IMR-90 (cell line): ENCODE data around the gene SCGB1A1. TPM values are rescaled to one million over a fixed set of nuclear protein-coding genes. Genes with fewer than 3 reads are reported as not detected.

Experiments
- ATAC-seq: fragments of 200-7000 bp; cut with Tn5 transposase; 2 replicates; pipeline ENCODE4 v1.9.1; 2020; ENCODE audit warnings: low read depth, mild to moderate bottlenecking, moderate library complexity
- BruUV-seq: library from RNA; stranded (reverse); fragments of 400-500 nt; replicated peaks from 2 replicates; lab custom pipeline; 2021; lab: Mats Ljungman, UMichigan
- CTCF ChIA-PET: fragments of 300-600 bp; formaldehyde crosslinking; extraction: SDS; loops from one replicate; lab custom pipeline; 2021; ENCODE audit warnings: antibody characterized with exemption; lab: Yijun Ruan, JAX
- POLR2A ChIA-PET: fragments of 300-600 bp; sonication (Branson Sonifier 250); formaldehyde crosslinking; loops from one replicate; lab custom pipeline; 2022; ENCODE audit warnings: antibody characterized with exemption; ENCODE audit not compliant: unreplicated experiment; lab: Charles Lee
- DNase-seq: peaks from one replicate; pipeline ENCODE4 v3.0.0; 2013
- H2AFZ ChIP-seq: replicated peaks from 2 replicates; pipeline ENCODE3; 2013; ENCODE audit warnings: low read length, mild to moderate bottlenecking; ENCODE audit not compliant: poor library complexity
- H2AK5ac ChIP-seq: 2 replicates; pipeline ENCODE4 v1.6.1; 2013; ENCODE audit warnings: low read depth, low read length, inconsistent platforms
- H2AK9ac ChIP-seq: replicated peaks from 2 replicates; pipeline ENCODE3; 2013; ENCODE audit warnings: mild to moderate bottlenecking, low read depth, low read length, moderate library complexity; ENCODE audit not compliant: poor library complexity
- H2BK120ac ChIP-seq: 2 replicates; pipeline ENCODE4 v1.6.1; 2013; ENCODE audit warnings: low read depth, low read length, inconsistent platforms
- H2BK15ac ChIP-seq: 3 replicates; pipeline ENCODE4 v1.6.1; 2013; ENCODE audit warnings: low read depth, low read length, inconsistent platforms
- H2BK20ac ChIP-seq: 2 replicates; pipeline ENCODE4 v1.6.1; 2013; ENCODE audit warnings: low read depth, mild to moderate bottlenecking, inconsistent platforms, low read length, moderate library complexity
- H2BK5ac ChIP-seq: 2 replicates; pipeline ENCODE4 v1.6.1; 2013; ENCODE audit warnings: mild to moderate bottlenecking, low read depth, low read length, inconsistent platforms; ENCODE audit not compliant: poor library complexity, severe bottlenecking
- H3K14ac ChIP-seq: replicated peaks from 2 replicates; pipeline ENCODE4 v1.6.1; 2013; ENCODE audit warnings: low read depth, low read length, inconsistent platforms
- H3K18ac ChIP-seq: 2 replicates; pipeline ENCODE4 v1.6.1; 2013; ENCODE audit warnings: low read depth, low read length, control low read depth
- H3K23ac ChIP-seq: 2 replicates; pipeline ENCODE4 v1.6.1; 2013; ENCODE audit warnings: low read depth, low read length, inconsistent platforms
- H3K27ac ChIP-seq: 2 replicates; pipeline ENCODE4 v1.5.1; 2013; ENCODE audit warnings: mild to moderate bottlenecking, control low read depth, low read length; ENCODE audit not compliant: insufficient read depth
- H3K27me3 ChIP-seq: 2 replicates; pipeline ENCODE4 v1.6.1; 2013; ENCODE audit warnings: low read length; ENCODE audit not compliant: control insufficient read depth, insufficient read depth
- H3K36me3 ChIP-seq: 2 replicates; pipeline ENCODE4 v1.6.1; 2013; ENCODE audit warnings: low read length, mixed read lengths; ENCODE audit not compliant: control insufficient read depth, insufficient read depth
- H3K4ac ChIP-seq: 2 replicates; pipeline ENCODE4 v1.6.1; 2013; ENCODE audit warnings: low read depth, low read length, inconsistent platforms
- H3K4me1 ChIP-seq: 2 replicates; pipeline ENCODE4 v1.6.1; 2013; ENCODE audit warnings: low read length, mixed read lengths; ENCODE audit not compliant: control insufficient read depth, insufficient read depth
- H3K4me2 ChIP-seq: 2 replicates; pipeline ENCODE4 v1.6.1; 2013; ENCODE audit warnings: low read depth, mild to moderate bottlenecking, control low read depth, low read length, moderate library complexity
- H3K4me3 ChIP-seq: 2 replicates; pipeline ENCODE4 v1.5.1; 2013; ENCODE audit warnings: low read depth, mild to moderate bottlenecking, control low read depth, low read length, moderate library complexity; ENCODE audit not compliant: insufficient read depth
- H3K56ac ChIP-seq: 2 replicates; pipeline ENCODE4 v1.6.1; 2013; ENCODE audit warnings: low read length, inconsistent platforms; ENCODE audit not compliant: insufficient read depth; ENCODE audit errors: extremely low read depth
- H3K79me1 ChIP-seq, 2 experiments: 2 replicates each; pipeline ENCODE4 v1.6.1; 2013; ENCODE audit warnings: low read length in 2 of 2, inconsistent platforms in 1 of 2, low read depth in 1 of 2
- H3K9ac ChIP-seq: 2 replicates; pipeline ENCODE4 v1.6.1; 2013; ENCODE audit warnings: low read depth, low read length, control low read depth
- H3K9me1 ChIP-seq: 2 replicates; pipeline ENCODE4 v1.6.1; 2013; ENCODE audit warnings: low read length, inconsistent platforms; ENCODE audit not compliant: insufficient read depth
- H3K9me3 ChIP-seq: 2 replicates; pipeline ENCODE4 v1.6.1; 2013; ENCODE audit warnings: low read length; ENCODE audit not compliant: control insufficient read depth, insufficient read depth
- H4K20me1 ChIP-seq: 2 replicates; pipeline ENCODE4 v1.6.1; 2013; ENCODE audit warnings: low read length, inconsistent platforms; ENCODE audit not compliant: insufficient read depth
- H4K5ac ChIP-seq: 2 replicates; pipeline ENCODE4 v1.6.1; 2013; ENCODE audit warnings: mild to moderate bottlenecking, low read depth, low read length, control low read depth
- H4K8ac ChIP-seq, 2 experiments: 2 replicates each; pipeline ENCODE4 v1.6.1; 2013; ENCODE audit warnings: low read depth in 2 of 2, low read length in 2 of 2, control low read depth in 1 of 2, inconsistent platforms in 1 of 2
- H4K91ac ChIP-seq: 2 replicates; pipeline ENCODE4 v1.6.1; 2013; ENCODE audit warnings: low read depth, low read length, inconsistent platforms; ENCODE audit not compliant: insufficient read depth
- BHLHE40 ChIP-seq: fragments of 150-350 bp; IDR thresholded peaks from 2 replicates; pipeline ENCODE4 v1.6.1; 2016; ENCODE audit warnings: mild to moderate bottlenecking, low read depth, low read length
- CEBPB ChIP-seq: IDR thresholded peaks from 2 replicates; pipeline ENCODE4 v1.6.1; 2012; ENCODE audit warnings: low read depth, low read length, improper control_type of control experiment
- CHD1 ChIP-seq: IDR thresholded peaks from 2 replicates; pipeline ENCODE4 v1.6.1; 2012; ENCODE audit warnings: low read depth, low read length, improper control_type of control experiment
- FOS ChIP-seq: fragments of 150-350 bp; IDR thresholded peaks from 2 replicates; pipeline ENCODE4 v1.6.1; 2016; ENCODE audit warnings: low read depth, low read length
- MAFK ChIP-seq: IDR thresholded peaks from 2 replicates; pipeline ENCODE4 v1.6.1; 2012; ENCODE audit warnings: low read depth, low read length, improper control_type of control experiment
- MAZ ChIP-seq: IDR thresholded peaks from 2 replicates; pipeline ENCODE4 v1.6.1; 2012; ENCODE audit warnings: low read depth, mild to moderate bottlenecking, low read length, improper control_type of control experiment, moderate library complexity, borderline replicate concordance
- MXI1 ChIP-seq: IDR thresholded peaks from 2 replicates; pipeline ENCODE4 v1.6.1; 2012; ENCODE audit warnings: low read depth, mild to moderate bottlenecking, low read length, moderate library complexity, borderline replicate concordance
- NFE2L2 ChIP-seq: fragments of 150-350 bp; IDR thresholded peaks from 2 replicates; pipeline ENCODE4 v1.6.1; 2016; ENCODE audit warnings: low read depth, mild to moderate bottlenecking, low read length
- POLR2A ChIP-seq: IDR thresholded peaks from 2 replicates; pipeline ENCODE4 v1.6.1; 2012; ENCODE audit warnings: mild to moderate bottlenecking, low read depth, low read length
- RAD21 ChIP-seq: IDR thresholded peaks from 2 replicates; pipeline ENCODE4 v1.6.1; 2012; ENCODE audit warnings: low read length, improper control_type of control experiment
- RCOR1 ChIP-seq: IDR thresholded peaks from 2 replicates; pipeline ENCODE4 v1.6.1; 2012; ENCODE audit warnings: mild to moderate bottlenecking, low read length, improper control_type of control experiment; ENCODE audit not compliant: insufficient replicate concordance
- RFX5 ChIP-seq: IDR thresholded peaks from 2 replicates; pipeline ENCODE4 v1.8.0; 2012; ENCODE audit warnings: low read depth, mild to moderate bottlenecking, low read length, moderate library complexity
- SMC3 ChIP-seq: fragments of 150-350 bp; IDR thresholded peaks from 2 replicates; pipeline ENCODE4 v1.6.1; 2016; ENCODE audit warnings: low read depth, mild to moderate bottlenecking, antibody characterized with exemption, low read length, moderate library complexity
- WGBS, 2 experiments: methylation state at CpG; one replicate each; pipeline versions ENCODE4 v1.1.5 to v1.1.7; 2013; ENCODE audit warnings: missing lambda C conversion rate in 2 of 2; ENCODE audit not compliant: insufficient read length in 1 of 2; ENCODE audit errors: extremely low coverage in 2 of 2; 5-methylcytosine and 5-hydroxymethylcytosine counted together
- dilution Hi-C: fragments of 300-500 bp; cut with HindIII; formaldehyde crosslinking; loops from one replicate; pipeline ENCODE4 v1.14.3; 2018; ENCODE audit warnings: low sequenced_read_pairs; ENCODE audit not compliant: unreplicated experiment
- in situ Hi-C: fragments of 300-500 bp; cut with MboI; formaldehyde crosslinking; loops from 3 replicates; pipeline ENCODE4 v1.14.3; 2019; ENCODE audit warnings: low sequenced_read_pairs, inconsistent platforms, mixed read lengths
- intact Hi-C: fragments of 100-400 bp; cut with micrococcal nuclease; formaldehyde crosslinking; loops from 2 replicates; pipeline ENCODE4 v1.10.0; 2022
- polyA plus RNA-seq, 3 experiments: library from polyadenylated mRNA; depleted of rRNA; stranded (reverse); fragments of >200 nt; gene quantifications; 2 replicates each; pipeline ENCODE4 v1.2.3, GENCODE V29; 2012; ENCODE audit warnings: low replicate concordance in 1 of 3
- total RNA-seq: library from RNA; depleted of rRNA; stranded (reverse); fragments of >200 nt; gene quantifications from 2 replicates; pipeline ENCODE4 v1.2.3, GENCODE V29; 2012
- TF ChIP-seq, protein P1 (sequence below): fragments of 150-350 bp; IDR thresholded peaks from 2 replicates; pipeline ENCODE4 v1.6.1; 2016; ENCODE audit warnings: low read depth, mild to moderate bottlenecking, low read length, moderate library complexity, borderline replicate concordance
- TF ChIP-seq, protein P2 (sequence below): conservative IDR thresholded peaks from 2 replicates; pipeline ENCODE4 v1.5.1; 2012; ENCODE audit warnings: mild to moderate bottlenecking, low read depth, low read length, improper control_type of control experiment
- TF ChIP-seq, protein P3 (sequence below): fragments of 150-350 bp; IDR thresholded peaks from 2 replicates; pipeline ENCODE4 v1.6.1; 2017; ENCODE audit warnings: mild to moderate bottlenecking, antibody characterized with exemption, low read length, low read depth

The SCGB1A1 gene
- total and polyA plus RNA-seq, 2 of the 4 experiments (the other 2 are of a cell fraction): not detected

DNA sequence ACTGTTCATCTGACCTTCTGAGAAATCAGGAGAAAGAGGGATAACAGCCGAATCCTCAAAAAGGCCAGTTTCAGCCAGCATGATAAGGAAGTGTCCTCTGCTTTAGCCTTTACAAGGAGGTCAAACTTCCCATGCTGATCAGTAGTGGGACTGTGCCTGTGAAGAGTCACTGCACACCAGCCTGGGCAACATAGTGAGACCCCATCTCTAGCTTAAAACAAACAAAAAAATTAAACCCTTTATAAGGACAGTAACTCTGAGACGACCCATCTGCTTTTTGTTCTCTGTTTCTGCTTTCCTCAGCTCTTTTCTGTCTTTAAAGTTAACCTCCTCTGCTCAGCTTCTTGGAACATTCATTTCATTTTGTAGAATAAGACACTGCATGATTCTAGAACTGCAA, 49.7 kb downstream of the SCGB1A1 start:
- Histone ChIP-seq H3K4me2 (no peak overlapping the region), H3K56ac (no peak overlapping the region), H2BK20ac (peak overlapping the region; percentile 12; the same call in 1 of the 2 replicates), H3K27ac (no peak overlapping the region), H4K20me1 (no peaks in the 10 kb centered on the region), H2BK5ac (no peak overlapping the region), H2AK5ac (peak overlapping the region; percentile 76; the same call in 1 of the 2 replicates), H3K27me3 (no peaks in the 10 kb centered on the region), H3K14ac (no peak overlapping the region), H3K23ac (no peak overlapping the region), H2BK120ac (0 out of 2 replicates have a peak overlapping the region, but pooled peaks have one; percentile 29), H3K18ac (no peak overlapping the region), H3K9me3 (no peaks in the 10 kb centered on the region), H3K9me1 (peaks cover 13% of the 10 kb centered on the region), H2BK15ac (no peak overlapping the region), H3K36me3 (no peaks in the 10 kb centered on the region), H4K5ac (no peak overlapping the region), H3K79me1 (no peaks in the 10 kb centered on the region), H2AFZ (no peak overlapping the region), H3K9ac (no peak overlapping the region), H4K91ac (no peak overlapping the region; the same call in 1 of the 2 replicates), H3K4me1 (peaks cover 8% of the 10 kb centered on the region), H2AK9ac (no peak overlapping the region), H4K8ac (no peak overlapping the region), H3K4ac (peak overlapping the region; percentile 56), H3K4me3 (no peak overlapping the region)
- BruUV-seq: no TSS peak
- no peak for ATAC-seq
- no peak for DNase-seq
- dilution Hi-C loops (no loop called here), in situ Hi-C loops (no loop called here), intact Hi-C loops (no loop called here)
- TF ChIP-seq POLR2A: no peak
- TF ChIP-seq MAZ: no peak
- no peak for TF ChIP-seq RFX5
- no peak for TF ChIP-seq SMC3
- TF ChIP-seq NFE2L2: no peak
- no peak for TF ChIP-seq RAD21
- TF ChIP-seq BHLHE40: no peak
- TF ChIP-seq, protein P1, sequence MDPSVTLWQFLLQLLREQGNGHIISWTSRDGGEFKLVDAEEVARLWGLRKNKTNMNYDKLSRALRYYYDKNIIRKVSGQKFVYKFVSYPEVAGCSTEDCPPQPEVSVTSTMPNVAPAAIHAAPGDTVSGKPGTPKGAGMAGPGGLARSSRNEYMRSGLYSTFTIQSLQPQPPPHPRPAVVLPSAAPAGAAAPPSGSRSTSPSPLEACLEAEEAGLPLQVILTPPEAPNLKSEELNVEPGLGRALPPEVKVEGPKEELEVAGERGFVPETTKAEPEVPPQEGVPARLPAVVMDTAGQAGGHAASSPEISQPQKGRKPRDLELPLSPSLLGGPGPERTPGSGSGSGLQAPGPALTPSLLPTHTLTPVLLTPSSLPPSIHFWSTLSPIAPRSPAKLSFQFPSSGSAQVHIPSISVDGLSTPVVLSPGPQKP: no peak
- TF ChIP-seq MAFK: no peak
- no peak for TF ChIP-seq MXI1
- TF ChIP-seq RCOR1: no peak
- TF ChIP-seq, protein P2, sequence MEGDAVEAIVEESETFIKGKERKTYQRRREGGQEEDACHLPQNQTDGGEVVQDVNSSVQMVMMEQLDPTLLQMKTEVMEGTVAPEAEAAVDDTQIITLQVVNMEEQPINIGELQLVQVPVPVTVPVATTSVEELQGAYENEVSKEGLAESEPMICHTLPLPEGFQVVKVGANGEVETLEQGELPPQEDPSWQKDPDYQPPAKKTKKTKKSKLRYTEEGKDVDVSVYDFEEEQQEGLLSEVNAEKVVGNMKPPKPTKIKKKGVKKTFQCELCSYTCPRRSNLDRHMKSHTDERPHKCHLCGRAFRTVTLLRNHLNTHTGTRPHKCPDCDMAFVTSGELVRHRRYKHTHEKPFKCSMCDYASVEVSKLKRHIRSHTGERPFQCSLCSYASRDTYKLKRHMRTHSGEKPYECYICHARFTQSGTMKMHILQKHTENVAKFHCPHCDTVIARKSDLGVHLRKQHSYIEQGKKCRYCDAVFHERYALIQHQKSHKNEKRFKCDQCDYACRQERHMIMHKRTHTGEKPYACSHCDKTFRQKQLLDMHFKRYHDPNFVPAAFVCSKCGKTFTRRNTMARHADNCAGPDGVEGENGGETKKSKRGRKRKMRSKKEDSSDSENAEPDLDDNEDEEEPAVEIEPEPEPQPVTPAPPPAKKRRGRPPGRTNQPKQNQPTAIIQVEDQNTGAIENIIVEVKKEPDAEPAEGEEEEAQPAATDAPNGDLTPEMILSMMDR: no peak
- no peak for TF ChIP-seq FOS
- TF ChIP-seq CHD1: no peak
- TF ChIP-seq, protein P3, sequence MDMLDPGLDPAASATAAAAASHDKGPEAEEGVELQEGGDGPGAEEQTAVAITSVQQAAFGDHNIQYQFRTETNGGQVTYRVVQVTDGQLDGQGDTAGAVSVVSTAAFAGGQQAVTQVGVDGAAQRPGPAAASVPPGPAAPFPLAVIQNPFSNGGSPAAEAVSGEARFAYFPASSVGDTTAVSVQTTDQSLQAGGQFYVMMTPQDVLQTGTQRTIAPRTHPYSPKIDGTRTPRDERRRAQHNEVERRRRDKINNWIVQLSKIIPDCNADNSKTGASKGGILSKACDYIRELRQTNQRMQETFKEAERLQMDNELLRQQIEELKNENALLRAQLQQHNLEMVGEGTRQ: no peak
- TF ChIP-seq CEBPB: no peak
- CTCF ChIA-PET: interaction anchor here (1.0 kb wide), 1 partner anchor 32 kb away, joined by 3 read pairs; no protein-coding TSS in a partner anchor
- 80% methylated on average over 1 of the region's 2 CpGs; no CpG with 5 or more reads in 1 of the 2 experiments for WGBS, 2 experiments
- POLR2A ChIA-PET: no interaction called here
